ENCODE data around the gene CDC42EP3. TPM values are rescaled to one million over a fixed set of nuclear protein-coding genes. Genes with fewer than 3 reads are reported as not detected.

CDC42EP3 gene
- total RNA-seq, 4 donors from 2014 or later, result 12.1 to 54.9 (median 29.9) TPM

DNA sequence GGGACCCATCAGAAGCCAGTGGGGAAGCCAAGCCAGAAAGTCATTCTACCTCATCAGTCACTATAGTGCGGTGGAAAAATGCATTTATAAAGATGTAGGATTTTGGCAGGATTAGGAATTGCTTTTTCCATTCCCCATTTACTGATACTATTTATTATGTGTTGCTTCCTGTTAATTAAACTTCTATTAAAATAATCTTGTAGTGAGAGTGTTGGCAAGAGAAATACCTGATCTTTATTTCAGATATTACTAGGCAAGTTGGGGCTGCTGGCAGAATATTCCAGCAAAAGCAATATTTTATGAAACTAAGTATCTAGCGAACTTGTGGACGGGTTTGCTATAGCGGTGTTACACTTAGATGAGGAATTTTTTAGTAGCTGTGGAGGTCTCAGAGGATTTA lies 23.9 kb upstream of the CDC42EP3 start:
- no peak for ATAC-seq (ENCODE audit: low FRiP score)
- TF ChIP-seq, protein P1, sequence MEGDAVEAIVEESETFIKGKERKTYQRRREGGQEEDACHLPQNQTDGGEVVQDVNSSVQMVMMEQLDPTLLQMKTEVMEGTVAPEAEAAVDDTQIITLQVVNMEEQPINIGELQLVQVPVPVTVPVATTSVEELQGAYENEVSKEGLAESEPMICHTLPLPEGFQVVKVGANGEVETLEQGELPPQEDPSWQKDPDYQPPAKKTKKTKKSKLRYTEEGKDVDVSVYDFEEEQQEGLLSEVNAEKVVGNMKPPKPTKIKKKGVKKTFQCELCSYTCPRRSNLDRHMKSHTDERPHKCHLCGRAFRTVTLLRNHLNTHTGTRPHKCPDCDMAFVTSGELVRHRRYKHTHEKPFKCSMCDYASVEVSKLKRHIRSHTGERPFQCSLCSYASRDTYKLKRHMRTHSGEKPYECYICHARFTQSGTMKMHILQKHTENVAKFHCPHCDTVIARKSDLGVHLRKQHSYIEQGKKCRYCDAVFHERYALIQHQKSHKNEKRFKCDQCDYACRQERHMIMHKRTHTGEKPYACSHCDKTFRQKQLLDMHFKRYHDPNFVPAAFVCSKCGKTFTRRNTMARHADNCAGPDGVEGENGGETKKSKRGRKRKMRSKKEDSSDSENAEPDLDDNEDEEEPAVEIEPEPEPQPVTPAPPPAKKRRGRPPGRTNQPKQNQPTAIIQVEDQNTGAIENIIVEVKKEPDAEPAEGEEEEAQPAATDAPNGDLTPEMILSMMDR (IDR thresholded peaks at IDR 0.05), result no peak

DNA sequence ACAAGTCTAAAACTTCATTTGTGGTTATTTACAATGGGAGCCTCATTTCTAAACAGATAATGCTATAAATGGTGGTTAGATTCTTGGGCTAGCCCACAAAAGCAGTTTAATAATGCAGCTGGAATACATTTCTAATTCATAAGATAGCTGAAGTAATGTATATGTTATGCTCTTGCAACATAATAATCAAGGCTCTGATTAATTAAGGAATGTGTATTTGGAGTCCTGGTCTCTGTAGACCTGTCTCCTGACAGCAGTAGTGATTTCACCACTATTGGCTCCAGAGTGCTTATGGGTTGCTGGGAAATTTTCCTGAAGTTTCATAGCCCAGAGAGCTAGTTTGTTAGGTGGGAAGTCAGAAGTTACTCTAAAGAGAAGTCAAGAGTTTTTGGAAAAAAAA lies 21.3 kb upstream of the CDC42EP3 start:
- ATAC-seq (ENCODE audit: low FRiP score), result no peak
- TF ChIP-seq, protein P1 (IDR thresholded peaks at IDR 0.05), result no peak
- no peak for DNase-seq (ENCODE audit: low spot score)

More for the DNA sequence above, 23.9 kb upstream of the CDC42EP3 start:
- no peak for DNase-seq (ENCODE audit: low spot score)

DNA sequence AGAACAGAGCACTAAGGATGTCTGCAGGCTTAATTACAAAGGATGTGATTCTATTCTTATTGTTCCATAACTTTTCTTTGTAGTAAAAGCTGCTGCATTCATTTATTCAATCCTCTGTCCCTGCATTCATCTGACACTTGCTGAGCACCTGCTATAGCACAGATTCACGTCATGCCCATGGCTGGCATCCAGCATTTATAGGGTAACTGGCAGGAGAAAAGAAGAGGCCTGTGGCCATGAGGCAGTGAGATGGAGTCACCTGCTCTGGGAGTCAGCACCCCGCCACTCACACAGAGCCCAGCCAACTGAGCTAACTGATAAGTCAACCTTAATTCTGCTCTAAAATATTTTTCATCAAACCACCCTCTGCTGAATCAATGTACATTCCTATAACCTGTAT lies 18.3 kb upstream of the CDC42EP3 start:
- DNase-seq (ENCODE audit: low spot score) (no peak), ATAC-seq (ENCODE audit: low FRiP score) (no peak)
- TF ChIP-seq, protein P1 (IDR thresholded peaks at IDR 0.05), result no peak

DNA sequence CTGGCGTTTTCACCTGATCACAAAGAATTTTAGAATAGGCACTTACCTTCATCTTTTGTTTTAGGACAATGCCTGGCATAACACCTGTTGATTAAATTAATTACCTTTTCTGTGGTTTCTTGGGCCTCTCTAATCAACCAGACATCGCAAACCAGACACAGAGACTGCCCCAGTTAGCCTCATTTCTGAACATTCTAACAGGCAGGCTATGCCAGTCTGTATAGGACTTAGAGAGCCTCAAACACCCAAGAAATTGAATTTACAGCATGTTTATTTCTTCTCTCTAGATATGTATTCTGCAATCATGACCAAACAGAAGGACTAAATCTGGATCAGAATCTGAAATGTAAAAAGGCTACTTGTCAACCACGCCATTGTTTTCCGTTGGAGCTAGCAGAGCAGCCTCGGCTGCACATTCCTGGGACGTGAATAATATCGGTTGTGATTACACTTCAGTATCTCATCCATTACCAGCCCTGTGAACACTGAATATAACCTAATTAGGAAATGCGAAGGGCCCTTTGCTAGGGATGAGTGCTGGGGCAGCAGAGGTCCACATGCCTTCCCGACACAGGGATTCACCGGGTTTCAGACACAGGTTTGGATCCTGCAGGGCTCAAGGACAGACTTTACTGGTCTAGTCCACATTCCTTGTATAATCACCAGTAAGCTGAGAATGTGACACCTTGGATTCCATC lies 17.5 kb upstream of the CDC42EP3 start:
- DNase-seq (ENCODE audit: low spot score) (no peak), ATAC-seq (ENCODE audit: low FRiP score) (peak; percentile 77)
- TF ChIP-seq, protein P1 (IDR thresholded peaks at IDR 0.05), result no peak

DNA sequence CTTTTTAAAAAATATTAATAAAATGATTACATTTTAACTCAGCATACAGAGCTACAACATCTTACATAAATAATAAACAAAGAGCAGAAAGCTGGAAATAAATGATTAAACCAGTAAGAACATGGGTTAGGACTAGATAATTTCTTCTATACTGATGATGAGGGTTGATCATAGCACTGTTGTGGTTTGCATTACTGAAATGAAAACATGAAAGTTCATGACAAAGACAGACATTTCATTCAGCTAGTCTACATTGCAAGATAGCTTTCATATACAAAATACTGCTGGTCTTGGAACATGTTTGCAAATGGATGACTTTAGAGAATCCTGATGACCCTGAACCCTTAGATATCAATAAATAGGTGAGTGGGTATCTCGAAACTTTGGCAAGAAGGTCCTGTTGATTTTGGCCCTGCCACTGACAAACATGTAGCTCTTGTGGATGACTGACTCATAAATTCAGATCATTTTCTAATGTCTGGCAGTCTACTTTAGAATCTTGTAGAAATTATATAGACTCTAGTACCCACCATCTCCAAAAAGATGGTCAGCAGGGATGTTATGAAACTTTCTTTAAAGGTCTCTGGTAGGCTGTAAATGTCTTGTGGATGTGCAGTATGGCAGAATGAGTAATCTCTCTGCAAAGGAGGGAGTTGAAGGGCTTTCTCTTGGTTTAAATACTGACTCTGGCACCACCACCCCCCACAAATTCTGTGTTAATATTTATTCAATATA lies 15.5 kb upstream of the CDC42EP3 start:
- TF ChIP-seq, protein P1 (IDR thresholded peaks at IDR 0.05), result no peak
- DNase-seq (ENCODE audit: low spot score) (no peak), ATAC-seq (ENCODE audit: low FRiP score) (no peak)

DNA sequence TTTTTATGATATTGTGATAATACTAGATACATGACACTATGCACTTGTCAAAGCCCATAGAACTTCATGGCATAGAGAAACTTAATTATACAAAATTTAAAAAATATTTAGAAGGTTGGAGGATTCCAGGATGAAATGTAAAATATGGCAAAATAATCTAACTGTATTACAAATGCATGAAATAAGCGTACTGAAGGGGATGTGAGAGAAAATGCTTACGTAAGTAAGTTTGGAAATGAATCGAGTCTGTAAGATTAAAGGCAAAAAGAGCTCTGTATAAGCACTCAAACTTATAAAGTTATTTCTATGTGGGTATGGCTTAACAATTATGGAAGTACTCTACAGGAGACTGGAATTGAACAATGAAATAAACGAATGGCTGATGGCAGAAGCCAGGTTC lies 13.4 kb upstream of the CDC42EP3 start:
- TF ChIP-seq, protein P1 (IDR thresholded peaks at IDR 0.05), result no peak
- no peak for ATAC-seq (ENCODE audit: low FRiP score)
- DNase-seq (ENCODE audit: low spot score), result no peak

Measured in omental fat pad (tissue), 4 donors.